ENCODE results near the gene CXCL14. TPM values are rescaled to one million over a fixed set of nuclear protein-coding genes. Genes with fewer than 3 reads are reported as not detected.

CXCL14 gene
- total and polyA plus RNA-seq, 2 experiments from 2014 or later, result 1.7 TPM; not detected in 1

DNA sequence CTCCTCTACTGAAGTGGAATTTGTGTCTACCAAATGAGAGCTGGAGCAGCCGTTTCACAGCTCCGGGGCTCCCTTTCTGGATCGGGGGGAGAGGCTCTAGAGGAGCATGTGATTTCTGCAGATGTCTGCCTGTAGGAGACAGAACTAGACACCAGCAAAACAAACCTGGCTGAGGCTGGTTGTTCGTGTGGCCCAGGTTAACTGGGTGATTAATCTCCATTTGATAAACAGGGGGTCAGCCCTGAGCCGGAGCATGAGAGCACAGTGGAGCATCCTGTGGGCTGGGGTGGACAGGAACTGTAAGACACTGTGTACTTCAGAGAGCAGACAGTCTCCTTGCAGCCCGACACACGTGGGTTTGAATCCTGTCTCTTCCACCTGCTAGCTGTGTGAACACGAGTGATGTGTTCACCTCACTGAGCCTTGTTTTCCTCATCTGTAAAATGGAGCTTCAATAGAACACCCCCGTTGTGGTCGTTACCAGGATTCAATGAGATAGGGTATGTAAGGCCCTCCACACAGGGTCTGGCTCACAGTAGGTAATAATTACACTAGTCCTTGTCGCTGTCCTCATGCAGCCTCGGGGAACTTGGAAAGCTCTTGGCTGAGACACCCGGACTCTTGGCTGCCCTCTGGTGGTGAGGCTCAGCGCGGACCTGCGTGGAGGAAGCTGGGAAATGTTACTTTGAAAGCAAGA, 12.9 kb downstream of the CXCL14 start:
- Histone ChIP-seq H3K36me3 (ENCODE audit: insufficient read depth) (no peaks in the 10 kb centered on the region), H3K4me3 (no peak overlapping the region), H3K4me2 (peak overlapping the region; percentile 30), H3K4me1 (ENCODE audit: insufficient read depth) (peaks cover 27% of the 10 kb centered on the region), H3F3A (replicated peaks; ENCODE audit: low read depth) (no peaks in the 10 kb centered on the region), H2AFZ (no peak overlapping the region), H3K27me3 (ENCODE audit: insufficient read depth) (0 out of 2 replicates have a peak, but pooled peaks cover 13% of the 10 kb centered on the region), H3K27ac (ENCODE audit: low read depth) (no peak overlapping the region), H3K79me2 (replicated peaks; ENCODE audit: insufficient read depth) (no peaks in the 10 kb centered on the region), H3K9me2 (ENCODE audit: insufficient read depth) (no peaks in the 10 kb centered on the region), H4K20me1 (replicated peaks; ENCODE audit: insufficient read depth) (no peaks in the 10 kb centered on the region)
- Mint-ChIP-seq H3K4me3 (no peak overlapping the region), H3K27me3 (ENCODE audit: insufficient read depth, low read depth, poor library complexity) (peaks cover 23% of the 10 kb centered on the region), H3K27ac (no peak overlapping the region), H3K4me1 (peaks cover 36% of the 10 kb centered on the region), H3K36me3 (ENCODE audit: low read depth) (no peaks in the 10 kb centered on the region), H3K9me3 (no peaks in the 10 kb centered on the region)
- TF ChIP-seq, protein P1, sequence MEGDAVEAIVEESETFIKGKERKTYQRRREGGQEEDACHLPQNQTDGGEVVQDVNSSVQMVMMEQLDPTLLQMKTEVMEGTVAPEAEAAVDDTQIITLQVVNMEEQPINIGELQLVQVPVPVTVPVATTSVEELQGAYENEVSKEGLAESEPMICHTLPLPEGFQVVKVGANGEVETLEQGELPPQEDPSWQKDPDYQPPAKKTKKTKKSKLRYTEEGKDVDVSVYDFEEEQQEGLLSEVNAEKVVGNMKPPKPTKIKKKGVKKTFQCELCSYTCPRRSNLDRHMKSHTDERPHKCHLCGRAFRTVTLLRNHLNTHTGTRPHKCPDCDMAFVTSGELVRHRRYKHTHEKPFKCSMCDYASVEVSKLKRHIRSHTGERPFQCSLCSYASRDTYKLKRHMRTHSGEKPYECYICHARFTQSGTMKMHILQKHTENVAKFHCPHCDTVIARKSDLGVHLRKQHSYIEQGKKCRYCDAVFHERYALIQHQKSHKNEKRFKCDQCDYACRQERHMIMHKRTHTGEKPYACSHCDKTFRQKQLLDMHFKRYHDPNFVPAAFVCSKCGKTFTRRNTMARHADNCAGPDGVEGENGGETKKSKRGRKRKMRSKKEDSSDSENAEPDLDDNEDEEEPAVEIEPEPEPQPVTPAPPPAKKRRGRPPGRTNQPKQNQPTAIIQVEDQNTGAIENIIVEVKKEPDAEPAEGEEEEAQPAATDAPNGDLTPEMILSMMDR (conservative IDR thresholded peaks at IDR 0.05; ENCODE audit: low read depth in 2 of 2), result peak; percentile 88 to 97
- no peak for TF ChIP-seq STAT1 (IDR thresholded peaks at IDR 0.05; ENCODE audit: unreplicated experiment)
- DNase-seq (ENCODE audit: low spot score) (peak; percentile 86), ATAC-seq (peak; percentile 67)

DNA sequence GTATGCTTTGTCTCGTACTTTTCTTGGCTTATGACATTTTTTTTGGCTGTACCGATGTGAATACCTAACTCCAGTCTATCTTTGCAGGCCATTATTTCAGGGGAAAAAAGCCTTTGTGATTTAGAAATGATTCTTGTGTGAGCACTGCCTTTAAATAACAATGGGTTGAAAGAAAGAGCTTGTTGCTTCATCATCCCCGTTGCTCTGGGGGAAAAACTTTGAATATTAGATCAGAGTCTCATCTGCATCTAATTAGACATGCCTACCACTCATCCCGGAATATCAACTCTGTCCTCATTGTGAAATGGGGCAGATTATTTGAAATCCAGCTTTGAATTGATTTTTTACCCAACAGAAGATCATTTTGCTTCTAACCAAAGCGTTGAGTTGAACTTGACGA, 13.5 kb downstream of the CXCL14 start:
- 0 out of 2 replicates have a peak, but pooled peaks cover 13% of the 10 kb centered on the region for H3K27me3 ChIP-seq (ENCODE audit: insufficient read depth)
- Mint-ChIP-seq H3K4me3 (peak overlapping the region; percentile 8; the same call in 1 of the 3 replicates), H3K4me1 (peaks cover 39% of the 10 kb centered on the region), H3K27me3 (ENCODE audit: insufficient read depth, low read depth, poor library complexity) (peaks cover 18% of the 10 kb centered on the region), H3K27ac (no peak overlapping the region), H3K9me3 (no peaks in the 10 kb centered on the region), H3K36me3 (ENCODE audit: low read depth) (no peaks in the 10 kb centered on the region)
- peak overlapping the region; percentile 30 for H3K4me2 ChIP-seq
- H2AFZ ChIP-seq, result no peak overlapping the region
- no peaks in the 10 kb centered on the region for H3F3A ChIP-seq (replicated peaks; ENCODE audit: low read depth)
- H3K9me2 ChIP-seq (ENCODE audit: insufficient read depth), result no peaks in the 10 kb centered on the region
- peaks cover 27% of the 10 kb centered on the region for H3K4me1 ChIP-seq (ENCODE audit: insufficient read depth)
- TF ChIP-seq ZNF331 (CRISPR knock-in tag; IDR thresholded peaks at IDR 0.05; ENCODE audit: low read depth), result no peak
- TF ChIP-seq, protein P2, sequence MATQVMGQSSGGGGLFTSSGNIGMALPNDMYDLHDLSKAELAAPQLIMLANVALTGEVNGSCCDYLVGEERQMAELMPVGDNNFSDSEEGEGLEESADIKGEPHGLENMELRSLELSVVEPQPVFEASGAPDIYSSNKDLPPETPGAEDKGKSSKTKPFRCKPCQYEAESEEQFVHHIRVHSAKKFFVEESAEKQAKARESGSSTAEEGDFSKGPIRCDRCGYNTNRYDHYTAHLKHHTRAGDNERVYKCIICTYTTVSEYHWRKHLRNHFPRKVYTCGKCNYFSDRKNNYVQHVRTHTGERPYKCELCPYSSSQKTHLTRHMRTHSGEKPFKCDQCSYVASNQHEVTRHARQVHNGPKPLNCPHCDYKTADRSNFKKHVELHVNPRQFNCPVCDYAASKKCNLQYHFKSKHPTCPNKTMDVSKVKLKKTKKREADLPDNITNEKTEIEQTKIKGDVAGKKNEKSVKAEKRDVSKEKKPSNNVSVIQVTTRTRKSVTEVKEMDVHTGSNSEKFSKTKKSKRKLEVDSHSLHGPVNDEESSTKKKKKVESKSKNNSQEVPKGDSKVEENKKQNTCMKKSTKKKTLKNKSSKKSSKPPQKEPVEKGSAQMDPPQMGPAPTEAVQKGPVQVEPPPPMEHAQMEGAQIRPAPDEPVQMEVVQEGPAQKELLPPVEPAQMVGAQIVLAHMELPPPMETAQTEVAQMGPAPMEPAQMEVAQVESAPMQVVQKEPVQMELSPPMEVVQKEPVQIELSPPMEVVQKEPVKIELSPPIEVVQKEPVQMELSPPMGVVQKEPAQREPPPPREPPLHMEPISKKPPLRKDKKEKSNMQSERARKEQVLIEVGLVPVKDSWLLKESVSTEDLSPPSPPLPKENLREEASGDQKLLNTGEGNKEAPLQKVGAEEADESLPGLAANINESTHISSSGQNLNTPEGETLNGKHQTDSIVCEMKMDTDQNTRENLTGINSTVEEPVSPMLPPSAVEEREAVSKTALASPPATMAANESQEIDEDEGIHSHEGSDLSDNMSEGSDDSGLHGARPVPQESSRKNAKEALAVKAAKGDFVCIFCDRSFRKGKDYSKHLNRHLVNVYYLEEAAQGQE (IDR thresholded peaks at IDR 0.05; ENCODE audit: unreplicated experiment), result no peak
- TF ChIP-seq ZNF114 (CRISPR knock-in tag; IDR thresholded peaks at IDR 0.05), result no peak
- TF ChIP-seq, protein P3, sequence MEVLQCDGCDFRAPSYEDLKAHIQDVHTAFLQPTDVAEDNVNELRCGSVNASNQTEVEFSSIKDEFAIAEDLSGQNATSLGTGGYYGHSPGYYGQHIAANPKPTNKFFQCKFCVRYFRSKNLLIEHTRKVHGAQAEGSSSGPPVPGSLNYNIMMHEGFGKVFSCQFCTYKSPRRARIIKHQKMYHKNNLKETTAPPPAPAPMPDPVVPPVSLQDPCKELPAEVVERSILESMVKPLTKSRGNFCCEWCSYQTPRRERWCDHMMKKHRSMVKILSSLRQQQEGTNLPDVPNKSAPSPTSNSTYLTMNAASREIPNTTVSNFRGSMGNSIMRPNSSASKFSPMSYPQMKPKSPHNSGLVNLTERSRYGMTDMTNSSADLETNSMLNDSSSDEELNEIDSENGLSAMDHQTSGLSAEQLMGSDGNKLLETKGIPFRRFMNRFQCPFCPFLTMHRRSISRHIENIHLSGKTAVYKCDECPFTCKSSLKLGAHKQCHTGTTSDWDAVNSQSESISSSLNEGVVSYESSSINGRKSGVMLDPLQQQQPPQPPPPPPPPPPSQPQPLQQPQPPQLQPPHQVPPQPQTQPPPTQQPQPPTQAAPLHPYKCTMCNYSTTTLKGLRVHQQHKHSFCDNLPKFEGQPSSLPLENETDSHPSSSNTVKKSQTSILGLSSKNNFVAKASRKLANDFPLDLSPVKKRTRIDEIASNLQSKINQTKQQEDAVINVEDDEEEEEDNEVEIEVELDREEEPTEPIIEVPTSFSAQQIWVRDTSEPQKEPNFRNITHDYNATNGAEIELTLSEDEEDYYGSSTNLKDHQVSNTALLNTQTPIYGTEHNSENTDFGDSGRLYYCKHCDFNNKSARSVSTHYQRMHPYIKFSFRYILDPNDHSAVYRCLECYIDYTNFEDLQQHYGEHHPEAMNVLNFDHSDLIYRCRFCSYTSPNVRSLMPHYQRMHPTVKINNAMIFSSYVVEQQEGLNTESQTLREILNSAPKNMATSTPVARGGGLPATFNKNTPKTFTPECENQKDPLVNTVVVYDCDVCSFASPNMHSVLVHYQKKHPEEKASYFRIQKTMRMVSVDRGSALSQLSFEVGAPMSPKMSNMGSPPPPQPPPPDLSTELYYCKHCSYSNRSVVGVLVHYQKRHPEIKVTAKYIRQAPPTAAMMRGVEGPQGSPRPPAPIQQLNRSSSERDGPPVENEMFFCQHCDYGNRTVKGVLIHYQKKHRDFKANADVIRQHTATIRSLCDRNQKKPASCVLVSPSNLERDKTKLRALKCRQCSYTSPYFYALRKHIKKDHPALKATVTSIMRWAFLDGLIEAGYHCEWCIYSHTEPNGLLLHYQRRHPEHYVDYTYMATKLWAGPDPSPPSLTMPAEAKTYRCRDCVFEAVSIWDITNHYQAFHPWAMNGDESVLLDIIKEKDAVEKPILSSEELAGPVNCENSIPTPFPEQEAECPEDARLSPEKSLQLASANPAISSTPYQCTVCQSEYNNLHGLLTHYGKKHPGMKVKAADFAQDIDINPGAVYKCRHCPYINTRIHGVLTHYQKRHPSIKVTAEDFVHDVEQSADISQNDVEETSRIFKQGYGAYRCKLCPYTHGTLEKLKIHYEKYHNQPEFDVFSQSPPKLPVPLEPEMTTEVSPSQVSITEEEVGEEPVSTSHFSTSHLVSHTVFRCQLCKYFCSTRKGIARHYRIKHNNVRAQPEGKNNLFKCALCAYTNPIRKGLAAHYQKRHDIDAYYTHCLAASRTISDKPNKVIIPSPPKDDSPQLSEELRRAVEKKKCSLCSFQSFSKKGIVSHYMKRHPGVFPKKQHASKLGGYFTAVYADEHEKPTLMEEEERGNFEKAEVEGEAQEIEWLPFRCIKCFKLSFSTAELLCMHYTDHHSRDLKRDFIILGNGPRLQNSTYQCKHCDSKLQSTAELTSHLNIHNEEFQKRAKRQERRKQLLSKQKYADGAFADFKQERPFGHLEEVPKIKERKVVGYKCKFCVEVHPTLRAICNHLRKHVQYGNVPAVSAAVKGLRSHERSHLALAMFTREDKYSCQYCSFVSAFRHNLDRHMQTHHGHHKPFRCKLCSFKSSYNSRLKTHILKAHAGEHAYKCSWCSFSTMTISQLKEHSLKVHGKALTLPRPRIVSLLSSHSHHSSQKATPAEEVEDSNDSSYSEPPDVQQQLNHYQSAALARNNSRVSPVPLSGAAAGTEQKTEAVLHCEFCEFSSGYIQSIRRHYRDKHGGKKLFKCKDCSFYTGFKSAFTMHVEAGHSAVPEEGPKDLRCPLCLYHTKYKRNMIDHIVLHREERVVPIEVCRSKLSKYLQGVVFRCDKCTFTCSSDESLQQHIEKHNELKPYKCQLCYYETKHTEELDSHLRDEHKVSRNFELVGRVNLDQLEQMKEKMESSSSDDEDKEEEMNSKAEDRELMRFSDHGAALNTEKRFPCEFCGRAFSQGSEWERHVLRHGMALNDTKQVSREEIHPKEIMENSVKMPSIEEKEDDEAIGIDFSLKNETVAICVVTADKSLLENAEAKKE (CRISPR knock-in tag; IDR thresholded peaks at IDR 0.05), result no peak
- TF ChIP-seq CREB1 (CRISPR knock-in tag; IDR thresholded peaks at IDR 0.05; ENCODE audit: low read depth), result no peak
- no peak for TF ChIP-seq EZH2 (IDR thresholded peaks at IDR 0.05; ENCODE audit: low read depth, unreplicated experiment)
- H3K27ac ChIP-seq (ENCODE audit: low read depth), result no peak overlapping the region
- ATAC-seq (no peak), DNase-seq (ENCODE audit: low spot score) (no peak)
- no peaks in the 10 kb centered on the region for H3K79me2 ChIP-seq (replicated peaks; ENCODE audit: insufficient read depth)
- H3K36me3 ChIP-seq (ENCODE audit: insufficient read depth), result no peaks in the 10 kb centered on the region
- H4K20me1 ChIP-seq (replicated peaks; ENCODE audit: insufficient read depth), result no peaks in the 10 kb centered on the region
- H3K4me3 ChIP-seq, result no peak overlapping the region
